Right ventricle myocardium superior (tissue), 1 donor: Measurements from ENCODE around the gene LYSMD1. TPM values are rescaled to one million over a fixed set of nuclear protein-coding genes. Genes with fewer than 3 reads are reported as not detected.

Experiments
- total RNA-seq: library from RNA; stranded (reverse); fragmentation: NEBNext Ultra II Directional; extraction: Animal tissue kit (Norgen Biotek cat#: 25700); gene quantifications from one replicate; pipeline ENCODE4 v1.2.1, GENCODE V29; 2021
- donor health status: DM: no; HTN: yes; CAD: no; lungs with severe emphysema.

The LYSMD1 gene
- total RNA-seq, 1 donor from 2014 or later = 10.7 TPM

Other genes starting within 250 kb of the LYSMD1 start
- 15.7 TPM for gene SETDB1, start 239.5 kb downstream of the LYSMD1 start, total RNA-seq
- 82.5 TPM for gene CERS2, start 191.1 kb downstream of the LYSMD1 start, total RNA-seq
- not detected for gene ANXA9, start 183.6 kb downstream of the LYSMD1 start, total RNA-seq
- gene MINDY1, start 159.0 kb downstream of the LYSMD1 start, total RNA-seq = 41.6 TPM
- 41.3 TPM for gene PRUNE1, start 157.5 kb downstream of the LYSMD1 start, total RNA-seq
- gene BNIPL, start 129.3 kb downstream of the LYSMD1 start, total RNA-seq = 0.43 TPM
- 7.3 TPM for gene C1orf56, start 118.2 kb downstream of the LYSMD1 start, total RNA-seq
- 24.3 TPM for gene CDC42SE1, start 106.3 kb downstream of the LYSMD1 start, total RNA-seq
- gene MLLT11, start 105.5 kb downstream of the LYSMD1 start, total RNA-seq = 2.9 TPM
- gene GABPB2, start 95.1 kb downstream of the LYSMD1 start, total RNA-seq = 9.5 TPM
- 56.6 TPM for gene SEMA6C, start 19.3 kb downstream of the LYSMD1 start, total RNA-seq
- 1.5 TPM for gene TNFAIP8L2, start 9.3 kb downstream of the LYSMD1 start, total RNA-seq
- gene SCNM1, start 242 bp upstream of the LYSMD1 start, total RNA-seq = 17.5 TPM
- gene TMOD4, start 10.1 kb upstream of the LYSMD1 start, total RNA-seq = not detected
- 37.5 TPM for gene VPS72, start 24.3 kb upstream of the LYSMD1 start, total RNA-seq
- gene PIP5K1A, start 32.6 kb upstream of the LYSMD1 start, total RNA-seq = 33.5 TPM
- gene PSMD4, start 88.8 kb upstream of the LYSMD1 start, total RNA-seq = 138 TPM
- gene ZNF687, start 116.4 kb upstream of the LYSMD1 start, total RNA-seq = 12.4 TPM
- 41.0 TPM for gene PI4KB, start 161.5 kb upstream of the LYSMD1 start, total RNA-seq
- 16.3 TPM for gene RFX5, start 181.3 kb upstream of the LYSMD1 start, total RNA-seq
- 119 TPM for gene SELENBP1, start 206.8 kb upstream of the LYSMD1 start, total RNA-seq
- gene PSMB4, start 233.7 kb upstream of the LYSMD1 start, total RNA-seq = 177 TPM